HG03108 (cell line): ENCODE measurements around the gene NDUFB10.
"Not testable (repeated sequence)": the region's sequence is repeated elsewhere in the genome, so short reads cannot be mapped to it uniquely, and the experiment has no call there.

Experiments
- ATAC-seq: cut with Tn5 transposase; IDR thresholded peaks from one replicate; pipeline ENCODE4 v1.9.1; 2021; ENCODE audit warnings: moderate library complexity; ENCODE audit not compliant: unreplicated experiment

The NDUFB10 gene

GRCh38 chr16:1923299-1924034 lies 35.9 kb upstream of the NDUFB10 start:
- ATAC-seq = no peak

GRCh38 chr16:1924095-1924494 lies 35.2 kb upstream of the NDUFB10 start:
- no peak for ATAC-seq

- ATAC-seq = no peak
These were observed 33.1 kb upstream of the NDUFB10 start for GRCh38 chr16:1926271-1926670.

GRCh38 chr16:1929105-1929504 lies 30.2 kb upstream of the NDUFB10 start:
- ATAC-seq = no peak

GRCh38 chr16:1929578-1930337 lies 29.6 kb upstream of the NDUFB10 start:
- ATAC-seq = peak; percentile 80

- ATAC-seq = no peak
These were observed 29.0 kb upstream of the NDUFB10 start for GRCh38 chr16:1930338-1930720.

- ATAC-seq = no peak
These were observed 27.0 kb upstream of the NDUFB10 start for GRCh38 chr16:1932050-1933028.

- ATAC-seq = no peak
These were observed 26.2 kb upstream of the NDUFB10 start for GRCh38 chr16:1933097-1933661.

GRCh38 chr16:1936945-1937479 lies 22.3 kb upstream of the NDUFB10 start:
- no peak for ATAC-seq

- ATAC-seq = no peak
These were observed 21.0 kb upstream of the NDUFB10 start for GRCh38 chr16:1938316-1938715.

- no peak for ATAC-seq
These were observed 20.4 kb upstream of the NDUFB10 start for GRCh38 chr16:1938910-1939309.

- ATAC-seq = not testable (repeated sequence)
These were observed 19.5 kb upstream of the NDUFB10 start for GRCh38 chr16:1939833-1940232.

GRCh38 chr16:1940273-1941161 lies 18.8 kb upstream of the NDUFB10 start:
- ATAC-seq = no peak

GRCh38 chr16:1941162-1942046 lies 17.9 kb upstream of the NDUFB10 start:
- no peak for ATAC-seq

GRCh38 chr16:1942047-1942809 lies 17.1 kb upstream of the NDUFB10 start:
- ATAC-seq = no peak

- ATAC-seq = peak; percentile 96
These were observed 16.3 kb upstream of the NDUFB10 start, which contains the start of gene MSRB1 for GRCh38 chr16:1942810-1943726. Gene MSRB1 (minus strand): TSS chr16:1943199. CDS start chr16:1943156, 43 bp downstream.
